ENCODE results near the gene KRTAP5-7.
"Not testable (repeated sequence)": the region's sequence is repeated elsewhere in the genome, so short reads cannot be mapped to it uniquely, and the experiment has no call there.

- TF ChIP-seq CTCF, POLR2A (IDR thresholded peaks at IDR 0.05): not testable (repeated sequence)
Observed at GRCh38 chr11:71571101-71571850, 44.2 kb downstream of the KRTAP5-7 start.

All from heart left ventricle (tissue), 13 donors.